Stimulated activated CD8-positive, alpha-beta memory T cell treated with anti-CD3 and anti-CD28 coated beads, Interleukin-7, amount 100 ng/mL, for 48 hours (primary cell): ENCODE measurements around the gene CELSR3.

Experiments used
- DNase-seq, 2 donors: peaks; one replicate each; pipeline ENCODE4 v3.0.0-alpha.2; 2020; ENCODE audit warnings: low read depth in 1 of 2; ENCODE audit errors: extremely low read depth in 1 of 2

CELSR3 gene

GRCh38 chr3:48600711-48601621, 61.7 kb downstream of the CELSR3 start:
- no peak for DNase-seq

DNA sequence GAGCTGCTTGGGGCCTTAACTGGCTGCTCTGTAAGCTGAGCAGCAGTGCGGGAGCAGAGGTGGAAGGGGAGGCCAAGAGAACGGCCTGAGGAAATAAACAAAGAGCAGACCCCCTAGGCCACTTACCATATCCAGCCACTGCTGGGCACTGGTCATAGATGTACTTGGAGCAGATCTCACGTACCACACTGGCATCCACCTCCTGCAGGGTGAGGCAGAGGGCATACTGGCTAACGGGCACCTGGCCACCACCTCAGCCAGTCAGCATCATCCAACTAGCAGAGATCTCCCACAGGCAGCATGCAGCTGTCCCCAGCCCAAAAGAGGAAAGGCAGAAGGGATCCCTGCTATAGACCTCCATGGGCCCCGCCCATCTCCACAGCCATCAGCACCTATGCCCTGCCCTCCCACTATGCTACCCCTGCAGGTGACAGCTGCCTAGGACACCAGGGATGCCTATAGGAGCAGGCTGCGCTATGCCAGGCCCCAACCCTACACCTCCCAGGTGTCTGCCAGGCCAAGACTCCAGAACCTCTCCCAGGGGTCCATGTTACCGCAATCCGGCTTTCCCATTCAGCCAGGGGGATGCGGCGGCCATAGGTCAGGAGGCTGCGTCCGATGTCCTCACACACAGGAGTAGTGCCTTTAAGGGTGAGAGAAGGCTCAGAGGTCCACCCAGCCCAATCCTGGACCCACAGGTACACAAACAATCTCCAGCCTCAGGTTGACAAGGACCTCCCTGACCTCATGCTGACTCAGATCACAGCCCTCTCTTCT, 63.0 kb downstream of the CELSR3 start:
- no peak for DNase-seq

- no peak for DNase-seq
Observed at GRCh38 chr3:48599077-48599501, 63.6 kb downstream of the CELSR3 start.

DNA sequence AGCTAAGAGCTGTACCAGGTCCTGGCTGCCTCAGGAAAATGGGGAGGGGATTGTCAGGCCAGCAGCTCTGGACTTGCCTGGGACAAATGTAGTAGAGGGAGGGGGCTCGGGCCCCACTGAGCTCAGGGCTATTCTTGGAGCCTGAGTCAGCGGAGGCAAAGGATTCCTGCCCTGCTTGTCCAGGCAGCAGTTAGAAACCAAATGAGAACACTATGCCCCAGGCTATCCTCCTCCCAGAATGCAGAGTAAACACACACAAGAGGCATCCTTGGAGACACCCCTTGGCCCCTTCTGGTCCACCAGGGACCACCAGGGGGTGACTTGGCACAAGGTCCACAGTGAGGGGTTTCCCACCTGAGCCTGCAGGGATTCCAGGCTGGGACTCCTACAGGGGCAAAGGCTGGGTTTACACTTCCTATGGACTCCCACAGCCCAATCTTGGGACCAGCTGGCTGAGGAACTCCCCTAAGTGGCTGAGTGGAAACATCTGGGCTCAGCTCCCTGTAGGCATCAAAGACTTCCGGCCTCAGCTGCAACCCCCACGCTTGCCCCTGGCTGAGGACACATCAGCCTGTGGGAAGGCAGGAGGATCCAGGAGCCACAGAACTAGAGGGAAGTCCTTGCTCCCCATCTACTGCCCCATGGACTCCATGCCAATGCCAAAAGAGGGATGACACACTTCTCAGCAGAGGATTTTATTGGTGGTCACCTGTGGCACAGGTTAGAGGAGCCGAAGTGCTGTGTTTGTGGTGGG, 64.2 kb downstream of the CELSR3 start:
- no peak for DNase-seq

DNA sequence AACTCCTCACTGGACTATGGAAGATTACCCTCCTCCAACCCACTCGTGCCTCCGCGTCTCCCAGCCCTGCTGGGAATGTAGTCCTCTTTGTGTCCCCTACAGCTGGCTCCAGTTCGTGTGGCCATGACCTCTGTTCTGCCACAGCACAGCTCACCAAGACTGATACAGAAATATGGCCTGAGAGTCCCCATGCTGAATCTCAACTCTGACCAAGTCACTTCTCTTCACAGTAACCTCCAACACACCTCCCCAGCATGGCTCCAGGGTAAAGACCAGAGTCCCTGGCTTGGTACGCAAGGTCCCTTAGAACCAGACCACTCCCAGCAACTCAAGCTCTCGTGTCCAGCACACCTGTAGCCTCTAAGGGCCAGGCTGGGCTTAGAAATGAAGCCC, 65.3 kb downstream of the CELSR3 start:
- no peak for DNase-seq

- DNase-seq: no peak
Observed at GRCh38 chr3:48596676-48597407, 65.8 kb downstream of the CELSR3 start.

DNA sequence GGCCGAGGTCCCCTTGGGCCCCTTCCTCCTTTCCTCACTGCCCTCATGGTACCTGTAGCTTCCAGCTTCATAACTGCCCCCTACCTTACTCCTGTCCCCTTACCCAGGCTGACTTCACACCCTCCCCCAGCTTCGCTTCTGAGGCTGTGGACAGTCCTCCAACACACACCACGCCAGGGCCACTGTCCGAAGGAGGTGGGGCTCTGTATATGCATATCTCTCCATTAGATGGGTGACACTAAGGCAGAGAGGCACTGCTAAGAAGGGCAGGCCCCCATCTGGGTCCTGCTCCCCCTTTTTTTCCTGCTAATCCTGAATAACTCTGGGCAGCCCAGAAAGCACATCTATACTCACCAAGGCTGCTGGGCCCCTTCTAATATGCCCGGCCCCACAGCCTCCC, 66.5 kb downstream of the CELSR3 start:
- DNase-seq: no peak

- no peak for DNase-seq
Observed at GRCh38 chr3:48595526-48596121, 67.1 kb downstream of the CELSR3 start.

- no peak for DNase-seq
Observed at GRCh38 chr3:48595075-48595525, 67.6 kb downstream of the CELSR3 start, which contains the start of gene COL7A1. TSS of gene COL7A1 (minus strand) at chr3:48595329. CDS start at chr3:48595159, 170 bp downstream.

DNA sequence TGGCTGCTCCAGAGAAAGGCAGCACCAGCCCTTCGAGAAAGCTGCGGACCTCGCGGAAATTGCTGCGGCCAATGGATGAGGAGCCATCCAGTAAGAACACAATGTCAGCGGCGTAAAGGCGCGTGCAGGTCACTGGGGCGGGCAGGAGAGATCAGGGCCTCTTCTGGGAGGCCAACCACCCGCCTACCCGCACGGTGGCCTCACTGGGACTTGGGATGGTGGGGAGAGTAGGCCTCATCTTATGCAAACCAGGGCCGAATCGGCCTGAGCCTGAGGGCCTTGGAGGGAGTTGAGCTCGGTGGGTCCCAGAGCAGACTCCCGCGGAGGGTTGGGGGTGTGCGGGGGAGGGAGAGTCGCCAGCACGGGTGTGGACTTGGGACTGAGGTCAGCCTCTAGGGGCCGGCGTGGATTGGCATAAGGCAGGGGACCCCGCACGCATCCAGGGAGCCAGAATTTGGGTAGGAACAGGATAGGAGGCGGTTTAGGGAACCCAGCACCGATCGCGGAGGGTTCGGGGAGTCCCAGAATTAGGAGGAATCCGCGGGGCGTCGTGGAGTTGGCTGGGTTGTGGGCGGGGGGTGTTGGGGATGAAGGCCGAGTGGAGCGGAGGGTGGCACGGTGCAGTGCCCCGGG, 68.2 kb downstream of the CELSR3 start:
- DNase-seq: no peak

- no peak for DNase-seq
Observed at GRCh38 chr3:48593337-48593736, 69.3 kb downstream of the CELSR3 start.

- no peak for DNase-seq
Observed at GRCh38 chr3:48592519-48593087, 70.1 kb downstream of the CELSR3 start.

GRCh38 chr3:48591886-48592518, 70.7 kb downstream of the CELSR3 start:
- DNase-seq: no peak

DNA sequence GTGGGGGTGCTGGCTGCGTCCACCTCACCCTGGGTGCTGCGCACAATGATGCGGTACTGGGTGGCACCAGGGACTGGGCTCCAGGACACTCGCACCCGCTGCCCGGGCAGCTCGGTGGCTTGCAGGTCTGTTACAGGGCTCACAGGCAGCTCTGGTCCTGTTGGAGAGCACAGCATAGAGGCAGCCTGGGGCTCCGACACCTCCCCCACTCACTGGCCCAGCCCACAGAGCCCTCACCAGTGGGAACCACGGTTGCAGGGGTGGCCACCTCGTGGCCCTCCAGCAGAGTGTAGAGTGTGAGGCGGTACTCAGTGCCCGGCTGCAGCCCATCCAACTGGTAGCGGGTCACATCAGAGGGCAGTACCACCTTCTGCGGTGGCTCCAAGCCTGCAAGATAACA, 71.2 kb downstream of the CELSR3 start:
- DNase-seq: no peak

DNA sequence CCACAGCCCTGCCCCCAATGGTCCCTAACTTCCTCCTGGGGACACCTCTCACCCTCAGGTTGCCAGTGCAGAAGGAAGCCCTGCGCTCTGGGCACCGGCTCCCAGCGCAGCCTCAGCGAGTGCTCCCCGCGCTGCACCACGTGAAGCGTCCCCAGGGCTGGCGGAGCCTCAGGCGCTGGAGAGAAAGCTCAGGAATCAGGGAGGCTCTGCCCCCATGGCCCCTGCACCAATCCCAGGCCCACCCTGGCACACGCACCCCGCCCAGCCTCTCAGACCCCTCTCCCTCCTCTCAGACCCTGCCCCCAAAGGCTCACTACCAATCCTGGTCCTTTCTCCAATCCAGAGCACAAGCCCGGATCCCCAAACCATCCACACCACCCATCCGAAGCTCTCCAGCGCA, 74.5 kb downstream of the CELSR3 start:
- DNase-seq: no peak

GRCh38 chr3:48587686-48588085, 75.0 kb downstream of the CELSR3 start:
- no peak for DNase-seq
